ENCODE measurements around the gene SPATA24.

SPATA24 gene

DNA sequence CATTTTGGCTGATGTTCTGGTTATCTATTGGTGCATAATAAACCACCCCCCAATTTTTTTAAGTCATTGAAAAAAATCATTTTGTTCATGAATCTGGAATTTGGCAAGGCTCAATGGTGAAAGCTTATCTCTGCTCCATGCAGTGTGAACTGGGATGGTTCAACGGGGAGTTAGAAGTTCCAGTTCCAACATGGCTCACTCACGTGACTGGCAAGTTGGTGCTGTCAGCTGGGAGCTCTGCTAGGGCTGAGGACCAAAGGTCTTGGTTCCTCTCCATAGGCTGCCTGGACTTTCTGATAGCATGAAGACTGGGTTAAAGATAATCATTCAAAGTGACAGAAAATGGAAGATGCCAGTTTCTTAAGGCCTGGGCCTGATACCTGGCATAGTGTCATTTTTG, 3.1 kb upstream of the SPATA24 start:
- H3K4me1 ChIP-seq (ENCODE audit: control insufficient read depth, insufficient read depth, low read length), result peaks cover 25% of the 10 kb centered on the region
- H3K27ac ChIP-seq (ENCODE audit: low read length), result no peak overlapping the region
- no peaks in the 10 kb centered on the region for H3K9me3 ChIP-seq (ENCODE audit: control insufficient read depth in 2 of 2, low read length in 2 of 2)
- H3K4me3 ChIP-seq (ENCODE audit: low read length in 2 of 2), result no peak overlapping the region
- no peak overlapping the region for H3K9ac ChIP-seq (ENCODE audit: low read length in 2 of 2)
- H3K36me3 ChIP-seq (ENCODE audit: control insufficient read depth in 2 of 2, insufficient read depth in 2 of 2, low read length in 2 of 2), result no peaks in the 10 kb centered on the region
- H3K27me3 ChIP-seq (ENCODE audit: control insufficient read depth in 1 of 2, insufficient read depth in 2 of 2, low read length in 2 of 2), result no peaks in the 10 kb centered on the region

DNA sequence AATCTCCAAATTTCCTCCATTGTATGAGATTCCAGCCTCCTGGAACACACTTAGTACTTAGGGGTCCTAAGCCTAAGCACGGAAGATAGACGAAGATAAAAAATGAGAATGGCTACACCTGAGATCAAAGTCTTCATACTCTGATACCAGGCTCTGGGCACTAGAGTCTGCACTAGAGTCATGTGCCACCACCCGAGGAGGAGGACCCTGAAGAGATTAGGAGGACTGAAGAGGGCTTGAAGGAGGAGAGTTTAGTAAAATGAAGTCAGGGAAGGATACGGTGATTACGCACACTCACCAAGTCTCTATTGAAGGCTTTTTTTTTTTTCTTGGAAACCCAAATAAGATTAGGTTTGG, 573 bp upstream of the SPATA24 start:
- Histone ChIP-seq H3K4me1 (ENCODE audit: control insufficient read depth, insufficient read depth, low read length) (peaks cover 15% of the 10 kb centered on the region), H3K36me3 (ENCODE audit: control insufficient read depth in 2 of 2, insufficient read depth in 2 of 2, low read length in 2 of 2) (peaks cover 0 to 2% of the 10 kb centered on the region in 2 donors), H3K9me3 (ENCODE audit: control insufficient read depth in 2 of 2, low read length in 2 of 2) (no peaks in the 10 kb centered on the region), H3K4me3 (ENCODE audit: low read length in 2 of 2) (peak overlapping the region; percentile 60 to 86), H3K27ac (ENCODE audit: low read length) (peak overlapping the region; percentile 87), H3K27me3 (ENCODE audit: control insufficient read depth in 1 of 2, insufficient read depth in 2 of 2, low read length in 2 of 2) (no peaks in the 10 kb centered on the region), H3K9ac (ENCODE audit: low read length in 2 of 2) (peak overlapping the region; percentile 45 to 68)

DNA sequence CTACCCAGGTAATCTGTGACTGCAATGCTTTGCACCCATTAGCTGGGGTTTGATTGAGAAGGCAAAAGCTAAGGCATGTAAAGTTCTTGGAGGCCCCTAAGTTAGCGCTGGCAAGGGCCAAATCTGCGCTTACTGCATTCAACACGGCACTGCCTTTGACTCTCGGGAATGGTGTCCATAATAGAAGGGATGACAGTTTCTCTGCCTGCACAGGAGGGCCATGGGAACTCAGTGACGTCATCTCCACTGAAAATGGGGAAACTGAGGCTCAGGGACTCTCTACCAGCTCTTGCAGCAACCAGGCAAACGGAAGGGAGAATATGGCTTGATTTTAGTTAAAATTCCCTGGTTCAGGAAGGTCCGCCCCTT, 487 bp downstream of the SPATA24 start:
- H3K27me3 ChIP-seq (ENCODE audit: control insufficient read depth in 1 of 2, insufficient read depth in 2 of 2, low read length in 2 of 2), result no peaks in the 10 kb centered on the region
- H3K4me3 ChIP-seq (ENCODE audit: low read length in 2 of 2), result peak overlapping the region; percentile 60 to 86
- H3K36me3 ChIP-seq (ENCODE audit: control insufficient read depth in 2 of 2, insufficient read depth in 2 of 2, low read length in 2 of 2), result peaks cover 0 to 2% of the 10 kb centered on the region in 2 donors
- H3K27ac ChIP-seq (ENCODE audit: low read length), result peak overlapping the region; percentile 87
- peaks cover 15% of the 10 kb centered on the region for H3K4me1 ChIP-seq (ENCODE audit: control insufficient read depth, insufficient read depth, low read length)
- H3K9ac ChIP-seq (ENCODE audit: low read length in 2 of 2), result peak overlapping the region; percentile 45 to 84
- no peaks in the 10 kb centered on the region for H3K9me3 ChIP-seq (ENCODE audit: control insufficient read depth in 2 of 2, low read length in 2 of 2)

DNA sequence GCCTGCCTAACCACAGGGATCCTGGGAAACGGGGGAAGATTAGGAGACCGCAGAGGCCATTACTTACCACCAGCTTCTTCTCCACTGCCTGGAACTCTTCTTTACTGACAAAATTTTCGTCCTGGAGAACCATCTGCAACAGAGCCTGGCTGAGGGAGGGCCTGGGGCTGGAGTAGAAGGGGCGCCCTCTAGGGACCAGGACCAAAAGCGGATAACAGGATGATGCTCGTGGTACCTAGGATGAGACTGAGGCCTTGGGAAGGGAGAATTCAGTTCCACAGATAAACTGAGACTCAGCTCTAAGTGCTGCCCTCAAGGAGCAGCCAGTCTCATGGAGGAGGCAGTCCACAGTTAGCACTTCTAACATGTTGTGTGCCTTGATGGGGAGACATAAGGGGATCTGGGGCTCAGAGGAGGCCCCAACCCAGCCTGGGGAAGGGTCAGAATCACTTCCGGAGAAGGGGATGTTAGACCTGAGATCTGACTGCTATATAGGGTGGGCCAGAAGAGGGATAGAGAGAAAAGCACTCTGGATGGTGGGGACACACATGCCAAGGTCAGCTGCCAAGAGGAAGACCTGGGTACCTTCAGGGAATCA, 1.2 kb downstream of the SPATA24 start:
- Histone ChIP-seq H3K36me3 (ENCODE audit: control insufficient read depth in 2 of 2, insufficient read depth in 2 of 2, low read length in 2 of 2) (peaks cover 0 to 2% of the 10 kb centered on the region in 2 donors), H3K9ac (ENCODE audit: low read length in 2 of 2) (peak overlapping the region in 1 of 2 donors; percentile 45), H3K4me1 (ENCODE audit: control insufficient read depth, insufficient read depth, low read length) (peaks cover 15% of the 10 kb centered on the region), H3K27me3 (ENCODE audit: control insufficient read depth in 1 of 2, insufficient read depth in 2 of 2, low read length in 2 of 2) (no peaks in the 10 kb centered on the region), H3K9me3 (ENCODE audit: control insufficient read depth in 2 of 2, low read length in 2 of 2) (no peaks in the 10 kb centered on the region), H3K27ac (ENCODE audit: low read length) (no peak overlapping the region), H3K4me3 (ENCODE audit: low read length in 2 of 2) (peak overlapping the region; percentile 60 to 86)

DNA sequence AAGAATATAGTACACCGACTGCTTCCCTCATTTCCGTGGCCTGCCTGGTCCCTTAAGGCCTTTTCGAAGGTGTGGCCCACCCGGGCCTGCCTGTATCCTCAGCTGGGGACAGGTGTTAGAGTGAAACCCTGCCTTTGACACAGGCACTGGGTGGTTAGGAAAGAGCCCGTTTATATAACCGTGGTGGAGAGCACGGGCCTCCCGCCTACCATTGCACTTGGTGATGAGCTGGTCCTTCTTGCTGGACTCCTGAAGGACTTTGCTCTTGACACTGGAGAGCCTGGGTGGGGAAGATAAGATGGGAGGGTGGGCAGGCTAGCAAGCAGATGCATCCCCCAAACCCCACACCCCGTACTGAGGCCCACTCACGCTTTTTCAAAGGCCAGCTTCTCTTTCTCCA, 2.3 kb downstream of the SPATA24 start:
- no peaks in the 10 kb centered on the region for H3K9me3 ChIP-seq (ENCODE audit: control insufficient read depth in 2 of 2, low read length in 2 of 2)
- H3K36me3 ChIP-seq (ENCODE audit: control insufficient read depth in 2 of 2, insufficient read depth in 2 of 2, low read length in 2 of 2), result peaks cover 0 to 2% of the 10 kb centered on the region in 2 donors
- H3K4me1 ChIP-seq (ENCODE audit: control insufficient read depth, insufficient read depth, low read length), result peaks cover 15% of the 10 kb centered on the region
- H3K27ac ChIP-seq (ENCODE audit: low read length), result no peak overlapping the region
- no peaks in the 10 kb centered on the region for H3K27me3 ChIP-seq (ENCODE audit: control insufficient read depth in 1 of 2, insufficient read depth in 2 of 2, low read length in 2 of 2)
- H3K4me3 ChIP-seq (ENCODE audit: low read length in 2 of 2), result no peak overlapping the region
- H3K9ac ChIP-seq (ENCODE audit: low read length in 2 of 2), result no peak overlapping the region

GRCh38 chr5:139399501-139400121, 4.3 kb downstream of the SPATA24 start:
- Histone ChIP-seq H3K9ac (ENCODE audit: low read length in 2 of 2) (no peak overlapping the region), H3K4me1 (ENCODE audit: control insufficient read depth, insufficient read depth, low read length) (peaks cover 28% of the 10 kb centered on the region), H3K4me3 (ENCODE audit: low read length in 2 of 2) (no peak overlapping the region), H3K27me3 (ENCODE audit: control insufficient read depth in 1 of 2, insufficient read depth in 2 of 2, low read length in 2 of 2) (peaks cover 2 to 12% of the 10 kb centered on the region in 2 donors), H3K9me3 (ENCODE audit: control insufficient read depth in 2 of 2, low read length in 2 of 2) (no peaks in the 10 kb centered on the region), H3K36me3 (ENCODE audit: control insufficient read depth in 2 of 2, insufficient read depth in 2 of 2, low read length in 2 of 2) (peaks cover 0 to 2% of the 10 kb centered on the region in 2 donors), H3K27ac (ENCODE audit: low read length) (no peak overlapping the region)

DNA sequence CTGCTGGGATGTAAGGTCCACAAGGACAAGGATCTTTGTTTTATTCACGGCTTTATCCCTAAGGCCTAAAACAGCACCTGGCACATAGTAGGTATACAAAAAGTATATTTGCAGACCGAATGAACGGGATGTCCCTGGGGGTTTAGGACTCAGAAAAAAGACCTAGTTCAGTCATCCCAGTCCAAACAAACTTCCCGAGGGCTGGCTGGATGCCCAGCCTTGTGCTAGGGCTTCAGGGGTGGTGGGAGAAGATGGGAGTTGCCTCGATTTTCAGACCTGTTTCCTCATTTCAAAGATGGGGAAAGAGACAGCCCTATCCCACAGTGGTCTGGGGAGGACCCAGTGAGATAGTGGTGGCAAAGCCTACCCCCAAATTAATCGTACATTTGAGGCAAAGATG, 6.0 kb downstream of the SPATA24 start:
- no peak overlapping the region for H3K27ac ChIP-seq (ENCODE audit: low read length)
- peaks cover 0 to 2% of the 10 kb centered on the region in 2 donors for H3K36me3 ChIP-seq (ENCODE audit: control insufficient read depth in 2 of 2, insufficient read depth in 2 of 2, low read length in 2 of 2)
- peaks cover 12 to 29% of the 10 kb centered on the region in 2 donors for H3K27me3 ChIP-seq (ENCODE audit: control insufficient read depth in 1 of 2, insufficient read depth in 2 of 2, low read length in 2 of 2)
- no peak overlapping the region for H3K4me3 ChIP-seq (ENCODE audit: low read length in 2 of 2)
- H3K4me1 ChIP-seq (ENCODE audit: control insufficient read depth, insufficient read depth, low read length), result peaks cover 32% of the 10 kb centered on the region
- no peaks in the 10 kb centered on the region for H3K9me3 ChIP-seq (ENCODE audit: control insufficient read depth in 2 of 2, low read length in 2 of 2)
- H3K9ac ChIP-seq (ENCODE audit: low read length in 2 of 2), result no peak overlapping the region

DNA sequence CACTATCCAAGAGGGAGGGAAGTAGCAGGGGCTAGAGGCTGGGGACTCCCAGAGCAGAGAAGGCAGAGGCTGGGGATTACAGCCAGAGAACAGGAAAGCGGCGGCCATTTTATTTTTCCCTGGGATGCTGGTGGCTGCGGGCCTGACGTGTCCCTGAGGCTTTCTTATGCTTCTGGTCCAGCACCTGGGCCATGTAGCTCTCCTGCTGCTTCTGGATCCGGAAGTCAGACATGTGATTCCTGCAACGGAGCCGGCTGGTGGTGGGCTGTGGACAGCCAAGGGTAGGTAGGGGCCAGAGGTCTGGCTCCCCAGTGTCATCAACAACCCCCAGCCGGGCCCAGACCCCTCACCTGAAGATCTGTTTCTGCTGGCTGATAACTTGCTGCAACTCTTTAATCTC, 7.2 kb downstream of the SPATA24 start:
- H3K4me1 ChIP-seq (ENCODE audit: control insufficient read depth, insufficient read depth, low read length), result peaks cover 38% of the 10 kb centered on the region
- H3K27ac ChIP-seq (ENCODE audit: low read length), result no peak overlapping the region
- H3K27me3 ChIP-seq (ENCODE audit: control insufficient read depth in 1 of 2, insufficient read depth in 2 of 2, low read length in 2 of 2), result peaks cover 14 to 40% of the 10 kb centered on the region in 2 donors
- H3K4me3 ChIP-seq (ENCODE audit: low read length in 2 of 2), result no peak overlapping the region
- H3K9ac ChIP-seq (ENCODE audit: low read length in 2 of 2), result no peak overlapping the region
- H3K9me3 ChIP-seq (ENCODE audit: control insufficient read depth in 2 of 2, low read length in 2 of 2), result no peaks in the 10 kb centered on the region
- peaks cover 0 to 2% of the 10 kb centered on the region in 2 donors for H3K36me3 ChIP-seq (ENCODE audit: control insufficient read depth in 2 of 2, insufficient read depth in 2 of 2, low read length in 2 of 2)

DNA sequence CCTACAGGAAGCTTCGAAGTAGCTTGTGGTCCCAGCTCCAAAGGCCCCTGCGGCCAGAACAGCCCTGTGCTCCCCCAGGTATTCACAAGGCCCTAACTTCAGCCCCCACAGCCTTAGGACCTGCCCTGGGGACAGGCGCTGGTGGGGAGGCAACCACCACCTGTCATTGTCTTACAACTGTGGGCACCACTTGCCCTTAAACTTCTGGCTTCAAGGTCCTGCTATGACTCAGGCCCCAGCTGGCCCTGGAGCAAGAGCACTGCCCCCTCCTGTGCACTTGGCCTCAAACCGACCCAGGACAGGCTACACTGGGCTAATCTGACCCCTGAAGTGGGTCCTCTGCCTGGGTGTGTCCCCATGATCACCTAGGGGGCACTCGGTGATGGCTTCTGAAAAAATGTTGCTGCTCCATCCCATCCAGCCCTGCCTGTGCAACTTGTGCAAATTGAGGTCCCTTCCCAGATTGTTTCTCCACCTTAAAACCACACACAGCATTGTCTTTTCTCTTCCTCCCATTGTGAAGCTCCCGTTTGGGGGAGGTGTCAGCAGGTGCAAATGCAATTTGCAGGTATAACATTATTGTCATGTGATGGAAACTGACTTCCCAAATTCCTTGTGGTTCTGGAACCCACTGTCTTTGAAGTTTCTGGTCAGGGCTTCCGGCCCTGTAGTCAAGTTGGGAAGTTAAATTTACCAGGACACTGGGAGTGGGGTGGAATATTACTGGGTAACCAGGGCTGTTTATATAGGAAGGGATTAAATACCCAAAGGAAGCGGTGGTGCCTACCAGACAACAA, 7.8 kb downstream of the SPATA24 start:
- H3K36me3 ChIP-seq (ENCODE audit: control insufficient read depth in 2 of 2, insufficient read depth in 2 of 2, low read length in 2 of 2), result no peaks in the 10 kb centered on the region
- no peak overlapping the region for H3K4me3 ChIP-seq (ENCODE audit: low read length in 2 of 2)
- peaks cover 38% of the 10 kb centered on the region for H3K4me1 ChIP-seq (ENCODE audit: control insufficient read depth, insufficient read depth, low read length)
- H3K9me3 ChIP-seq (ENCODE audit: control insufficient read depth in 2 of 2, low read length in 2 of 2), result no peaks in the 10 kb centered on the region
- H3K9ac ChIP-seq (ENCODE audit: low read length in 2 of 2), result no peak overlapping the region
- H3K27ac ChIP-seq (ENCODE audit: low read length), result no peak overlapping the region
- peaks cover 14 to 40% of the 10 kb centered on the region in 2 donors for H3K27me3 ChIP-seq (ENCODE audit: control insufficient read depth in 1 of 2, insufficient read depth in 2 of 2, low read length in 2 of 2)

DNA sequence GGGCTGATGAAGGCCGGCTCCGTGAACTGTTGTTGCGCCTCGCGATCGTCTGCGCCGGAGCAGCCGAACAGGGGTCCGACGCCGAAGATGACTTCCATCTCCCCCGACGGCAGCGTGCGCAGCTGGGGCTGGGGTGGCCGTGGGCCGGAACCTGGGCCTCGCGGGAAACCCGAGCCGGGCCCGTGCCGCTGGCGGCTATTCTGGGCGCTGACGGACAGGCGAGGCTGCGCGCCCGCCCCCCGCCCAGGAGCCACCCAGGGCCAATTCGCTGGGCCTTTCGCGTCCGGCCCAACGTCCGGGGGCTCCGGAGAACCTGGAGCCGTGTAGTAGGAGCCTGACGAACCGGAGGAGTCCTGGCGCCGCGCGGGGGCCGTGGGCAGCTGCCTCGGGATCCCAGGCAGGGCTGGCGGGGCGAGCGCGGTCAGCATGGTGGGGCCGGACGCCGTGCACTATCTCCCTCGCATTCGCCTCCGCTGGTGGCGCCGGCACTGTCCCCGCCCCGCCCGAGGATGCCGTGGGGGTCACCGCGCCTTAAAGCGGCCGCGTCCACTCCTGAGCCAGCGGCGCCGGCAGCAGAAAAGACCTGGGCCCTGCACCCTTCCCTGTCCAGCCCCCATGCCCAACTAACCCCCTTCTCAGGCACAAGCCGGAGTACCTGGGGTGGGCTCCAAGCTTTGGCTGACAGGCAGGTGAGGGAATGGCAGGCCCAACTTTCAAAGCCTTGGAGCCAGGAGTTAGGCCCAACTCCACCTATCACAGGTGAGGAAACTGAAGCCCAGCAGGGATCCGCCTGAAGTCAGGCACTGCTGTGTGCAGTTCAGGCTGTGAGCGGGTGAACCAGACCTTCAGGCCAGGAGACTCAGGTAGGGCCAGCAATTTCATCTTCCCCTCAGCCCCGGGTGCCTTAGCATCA, 9.0 kb downstream of the SPATA24 start, which contains the start of gene PROB1:
TSS of gene PROB1 (minus strand) at position 451 of the 913 bp plus-strand sequence. CDS start at position 428, 23 bp downstream.
- peaks cover 14 to 40% of the 10 kb centered on the region in 2 donors for H3K27me3 ChIP-seq (ENCODE audit: control insufficient read depth in 1 of 2, insufficient read depth in 2 of 2, low read length in 2 of 2)
- no peaks in the 10 kb centered on the region for H3K9me3 ChIP-seq (ENCODE audit: control insufficient read depth in 2 of 2, low read length in 2 of 2)
- H3K4me3 ChIP-seq (ENCODE audit: low read length in 2 of 2), result peak within 1 kb of the TSS; percentile 49 to 69
- H3K4me1 ChIP-seq (ENCODE audit: control insufficient read depth, insufficient read depth, low read length), result peaks cover 38% of the 10 kb centered on the region
- H3K9ac ChIP-seq (ENCODE audit: low read length in 2 of 2), result no peak within 1 kb of the TSS
- H3K27ac ChIP-seq (ENCODE audit: low read length), result no peak within 1 kb of the TSS
- H3K36me3 ChIP-seq (ENCODE audit: control insufficient read depth in 2 of 2, insufficient read depth in 2 of 2, low read length in 2 of 2), result no peaks in the 10 kb centered on the region
